IMR-90 (cell line): ENCODE results near the gene CAMK2G. TPM values are rescaled to one million over a fixed set of nuclear protein-coding genes. Genes with fewer than 3 reads are reported as not detected.

Experiments used
- ATAC-seq: fragments of 200-7000 bp; cut with Tn5 transposase; 2 replicates; pipeline ENCODE4 v1.9.1; 2020; ENCODE audit warnings: low read depth, mild to moderate bottlenecking, moderate library complexity
- BruUV-seq: library from RNA; stranded (reverse); fragments of 400-500 nt; replicated peaks from 2 replicates; lab custom pipeline; 2021; lab: Mats Ljungman, UMichigan
- CTCF ChIA-PET: fragments of 300-600 bp; formaldehyde crosslinking; extraction: SDS; loops from one replicate; lab custom pipeline; 2021; ENCODE audit warnings: antibody characterized with exemption; lab: Yijun Ruan, JAX
- POLR2A ChIA-PET: fragments of 300-600 bp; sonication (Branson Sonifier 250); formaldehyde crosslinking; loops from one replicate; lab custom pipeline; 2022; ENCODE audit warnings: antibody characterized with exemption; ENCODE audit not compliant: unreplicated experiment; lab: Charles Lee
- DNase-seq: peaks from one replicate; pipeline ENCODE4 v3.0.0; 2013
- H2AFZ ChIP-seq: replicated peaks from 2 replicates; pipeline ENCODE3; 2013; ENCODE audit warnings: low read length, mild to moderate bottlenecking; ENCODE audit not compliant: poor library complexity
- H2AK5ac ChIP-seq: 2 replicates; pipeline ENCODE4 v1.6.1; 2013; ENCODE audit warnings: low read depth, low read length, inconsistent platforms
- H2AK9ac ChIP-seq: replicated peaks from 2 replicates; pipeline ENCODE3; 2013; ENCODE audit warnings: mild to moderate bottlenecking, low read depth, low read length, moderate library complexity; ENCODE audit not compliant: poor library complexity
- H2BK120ac ChIP-seq: 2 replicates; pipeline ENCODE4 v1.6.1; 2013; ENCODE audit warnings: low read depth, low read length, inconsistent platforms
- H2BK15ac ChIP-seq: 3 replicates; pipeline ENCODE4 v1.6.1; 2013; ENCODE audit warnings: low read depth, low read length, inconsistent platforms
- H2BK20ac ChIP-seq: 2 replicates; pipeline ENCODE4 v1.6.1; 2013; ENCODE audit warnings: low read depth, mild to moderate bottlenecking, inconsistent platforms, low read length, moderate library complexity
- H2BK5ac ChIP-seq: 2 replicates; pipeline ENCODE4 v1.6.1; 2013; ENCODE audit warnings: mild to moderate bottlenecking, low read depth, low read length, inconsistent platforms; ENCODE audit not compliant: poor library complexity, severe bottlenecking
- H3K14ac ChIP-seq: replicated peaks from 2 replicates; pipeline ENCODE4 v1.6.1; 2013; ENCODE audit warnings: low read depth, low read length, inconsistent platforms
- H3K18ac ChIP-seq: 2 replicates; pipeline ENCODE4 v1.6.1; 2013; ENCODE audit warnings: low read depth, low read length, control low read depth
- H3K23ac ChIP-seq: 2 replicates; pipeline ENCODE4 v1.6.1; 2013; ENCODE audit warnings: low read depth, low read length, inconsistent platforms
- H3K27ac ChIP-seq: 2 replicates; pipeline ENCODE4 v1.5.1; 2013; ENCODE audit warnings: mild to moderate bottlenecking, control low read depth, low read length; ENCODE audit not compliant: insufficient read depth
- H3K27me3 ChIP-seq: 2 replicates; pipeline ENCODE4 v1.6.1; 2013; ENCODE audit warnings: low read length; ENCODE audit not compliant: control insufficient read depth, insufficient read depth
- H3K36me3 ChIP-seq: 2 replicates; pipeline ENCODE4 v1.6.1; 2013; ENCODE audit warnings: low read length, mixed read lengths; ENCODE audit not compliant: control insufficient read depth, insufficient read depth
- H3K4ac ChIP-seq: 2 replicates; pipeline ENCODE4 v1.6.1; 2013; ENCODE audit warnings: low read depth, low read length, inconsistent platforms
- H3K4me1 ChIP-seq: 2 replicates; pipeline ENCODE4 v1.6.1; 2013; ENCODE audit warnings: low read length, mixed read lengths; ENCODE audit not compliant: control insufficient read depth, insufficient read depth
- H3K4me2 ChIP-seq: 2 replicates; pipeline ENCODE4 v1.6.1; 2013; ENCODE audit warnings: low read depth, mild to moderate bottlenecking, control low read depth, low read length, moderate library complexity
- H3K4me3 ChIP-seq: 2 replicates; pipeline ENCODE4 v1.5.1; 2013; ENCODE audit warnings: low read depth, mild to moderate bottlenecking, control low read depth, low read length, moderate library complexity; ENCODE audit not compliant: insufficient read depth
- H3K56ac ChIP-seq: 2 replicates; pipeline ENCODE4 v1.6.1; 2013; ENCODE audit warnings: low read length, inconsistent platforms; ENCODE audit not compliant: insufficient read depth; ENCODE audit errors: extremely low read depth
- H3K79me1 ChIP-seq, 2 experiments: 2 replicates each; pipeline ENCODE4 v1.6.1; 2013; ENCODE audit warnings: low read length in 2 of 2, inconsistent platforms in 1 of 2, low read depth in 1 of 2
- H3K9ac ChIP-seq: 2 replicates; pipeline ENCODE4 v1.6.1; 2013; ENCODE audit warnings: low read depth, low read length, control low read depth
- H3K9me1 ChIP-seq: 2 replicates; pipeline ENCODE4 v1.6.1; 2013; ENCODE audit warnings: low read length, inconsistent platforms; ENCODE audit not compliant: insufficient read depth
- H3K9me3 ChIP-seq: 2 replicates; pipeline ENCODE4 v1.6.1; 2013; ENCODE audit warnings: low read length; ENCODE audit not compliant: control insufficient read depth, insufficient read depth
- H4K20me1 ChIP-seq: 2 replicates; pipeline ENCODE4 v1.6.1; 2013; ENCODE audit warnings: low read length, inconsistent platforms; ENCODE audit not compliant: insufficient read depth
- H4K5ac ChIP-seq: 2 replicates; pipeline ENCODE4 v1.6.1; 2013; ENCODE audit warnings: mild to moderate bottlenecking, low read depth, low read length, control low read depth
- H4K8ac ChIP-seq, 2 experiments: 2 replicates each; pipeline ENCODE4 v1.6.1; 2013; ENCODE audit warnings: low read depth in 2 of 2, low read length in 2 of 2, control low read depth in 1 of 2, inconsistent platforms in 1 of 2
- H4K91ac ChIP-seq: 2 replicates; pipeline ENCODE4 v1.6.1; 2013; ENCODE audit warnings: low read depth, low read length, inconsistent platforms; ENCODE audit not compliant: insufficient read depth
- CEBPB ChIP-seq: IDR thresholded peaks from 2 replicates; pipeline ENCODE4 v1.6.1; 2012; ENCODE audit warnings: low read depth, low read length, improper control_type of control experiment
- CTCF ChIP-seq: conservative IDR thresholded peaks from 2 replicates; pipeline ENCODE4 v1.5.1; 2012; ENCODE audit warnings: mild to moderate bottlenecking, low read depth, low read length, improper control_type of control experiment
- ELK1 ChIP-seq: fragments of 150-350 bp; IDR thresholded peaks from 2 replicates; pipeline ENCODE4 v1.6.1; 2016; ENCODE audit warnings: low read depth, mild to moderate bottlenecking, low read length, moderate library complexity, borderline replicate concordance
- MAFK ChIP-seq: IDR thresholded peaks from 2 replicates; pipeline ENCODE4 v1.6.1; 2012; ENCODE audit warnings: low read depth, low read length, improper control_type of control experiment
- MAZ ChIP-seq: IDR thresholded peaks from 2 replicates; pipeline ENCODE4 v1.6.1; 2012; ENCODE audit warnings: low read depth, mild to moderate bottlenecking, low read length, improper control_type of control experiment, moderate library complexity, borderline replicate concordance
- MXI1 ChIP-seq: IDR thresholded peaks from 2 replicates; pipeline ENCODE4 v1.6.1; 2012; ENCODE audit warnings: low read depth, mild to moderate bottlenecking, low read length, moderate library complexity, borderline replicate concordance
- RCOR1 ChIP-seq: IDR thresholded peaks from 2 replicates; pipeline ENCODE4 v1.6.1; 2012; ENCODE audit warnings: mild to moderate bottlenecking, low read length, improper control_type of control experiment; ENCODE audit not compliant: insufficient replicate concordance
- RFX5 ChIP-seq: IDR thresholded peaks from 2 replicates; pipeline ENCODE4 v1.8.0; 2012; ENCODE audit warnings: low read depth, mild to moderate bottlenecking, low read length, moderate library complexity
- WGBS, 2 experiments: methylation state at CpG; one replicate each; pipeline versions ENCODE4 v1.1.5 to v1.1.7; 2013; ENCODE audit warnings: missing lambda C conversion rate in 2 of 2; ENCODE audit not compliant: insufficient read length in 1 of 2; ENCODE audit errors: extremely low coverage in 2 of 2; 5-methylcytosine and 5-hydroxymethylcytosine counted together
- dilution Hi-C: fragments of 300-500 bp; cut with HindIII; formaldehyde crosslinking; loops from one replicate; pipeline ENCODE4 v1.14.3; 2018; ENCODE audit warnings: low sequenced_read_pairs; ENCODE audit not compliant: unreplicated experiment
- in situ Hi-C: fragments of 300-500 bp; cut with MboI; formaldehyde crosslinking; loops from 3 replicates; pipeline ENCODE4 v1.14.3; 2019; ENCODE audit warnings: low sequenced_read_pairs, inconsistent platforms, mixed read lengths
- intact Hi-C: fragments of 100-400 bp; cut with micrococcal nuclease; formaldehyde crosslinking; loops from 2 replicates; pipeline ENCODE4 v1.10.0; 2022
- polyA plus RNA-seq, 3 experiments: library from polyadenylated mRNA; depleted of rRNA; stranded (reverse); fragments of >200 nt; gene quantifications; 2 replicates each; pipeline ENCODE4 v1.2.3, GENCODE V29; 2012; ENCODE audit warnings: low replicate concordance in 1 of 3
- total RNA-seq: library from RNA; depleted of rRNA; stranded (reverse); fragments of >200 nt; gene quantifications from 2 replicates; pipeline ENCODE4 v1.2.3, GENCODE V29; 2012
- TF ChIP-seq, protein P1 (sequence below): fragments of 150-350 bp; IDR thresholded peaks from 2 replicates; pipeline ENCODE4 v1.6.1; 2017; ENCODE audit warnings: mild to moderate bottlenecking, antibody characterized with exemption, low read length, low read depth

The CAMK2G gene
- total and polyA plus RNA-seq, 2 of the 4 experiments (the other 2 are of a cell fraction): 20.4 to 25.4 TPM

- no peak overlapping the region for H3K27ac ChIP-seq
- intact Hi-C loops (no loop called here), in situ Hi-C loops (no loop called here), dilution Hi-C loops (no loop called here)
- peaks cover 7% of the 10 kb centered on the region for H3K4me1 ChIP-seq
- H2BK120ac ChIP-seq: no peak overlapping the region
- H3K4me3 ChIP-seq: no peak overlapping the region
- no peak overlapping the region for H2BK20ac ChIP-seq
- no peak overlapping the region for H3K14ac ChIP-seq
- no peak overlapping the region for H2AFZ ChIP-seq
- DNase-seq: no peak
- no peaks in the 10 kb centered on the region for H3K9me3 ChIP-seq
- ATAC-seq: no peak
- no peak overlapping the region for H3K9ac ChIP-seq
- no peak overlapping the region for H4K8ac ChIP-seq
- no peak overlapping the region for H3K56ac ChIP-seq
- no peaks in the 10 kb centered on the region for H3K79me1 ChIP-seq
- no peak overlapping the region for H2AK9ac ChIP-seq
- TF ChIP-seq CTCF (no peak), MAZ (no peak), MAFK (no peak), ELK1 (no peak), RCOR1 (no peak), RFX5 (no peak), MXI1 (no peak), CEBPB (no peak)
- TF ChIP-seq, protein P1, sequence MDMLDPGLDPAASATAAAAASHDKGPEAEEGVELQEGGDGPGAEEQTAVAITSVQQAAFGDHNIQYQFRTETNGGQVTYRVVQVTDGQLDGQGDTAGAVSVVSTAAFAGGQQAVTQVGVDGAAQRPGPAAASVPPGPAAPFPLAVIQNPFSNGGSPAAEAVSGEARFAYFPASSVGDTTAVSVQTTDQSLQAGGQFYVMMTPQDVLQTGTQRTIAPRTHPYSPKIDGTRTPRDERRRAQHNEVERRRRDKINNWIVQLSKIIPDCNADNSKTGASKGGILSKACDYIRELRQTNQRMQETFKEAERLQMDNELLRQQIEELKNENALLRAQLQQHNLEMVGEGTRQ: no peak
- H3K36me3 ChIP-seq: no peaks in the 10 kb centered on the region
- no peak overlapping the region for H2BK15ac ChIP-seq
- H3K18ac ChIP-seq: no peak overlapping the region
- WGBS, 2 experiments: no CpG with 5 or more reads among the region's 2 CpGs
- peaks cover 7% of the 10 kb centered on the region for H3K9me1 ChIP-seq
- no TSS peak for BruUV-seq
- H3K4me2 ChIP-seq: no peak overlapping the region
- ChIA-PET POLR2A (no interaction called here), CTCF (no interaction called here)
- H4K20me1 ChIP-seq: peaks cover 1% of the 10 kb centered on the region; the same call in 1 of the 2 replicates
- H3K4ac ChIP-seq: no peak overlapping the region
- no peak overlapping the region for H4K91ac ChIP-seq
- no peak overlapping the region for H2AK5ac ChIP-seq
- H2BK5ac ChIP-seq: no peak overlapping the region
- H4K5ac ChIP-seq: no peak overlapping the region
- no peaks in the 10 kb centered on the region for H3K27me3 ChIP-seq
- no peak overlapping the region for H3K23ac ChIP-seq
Measured at GRCh38 chr10:73922864-73923133, 48.4 kb upstream of the CAMK2G start.
